ENCODE results near the gene GNPDA2.

Gene GNPDA2

DNA sequence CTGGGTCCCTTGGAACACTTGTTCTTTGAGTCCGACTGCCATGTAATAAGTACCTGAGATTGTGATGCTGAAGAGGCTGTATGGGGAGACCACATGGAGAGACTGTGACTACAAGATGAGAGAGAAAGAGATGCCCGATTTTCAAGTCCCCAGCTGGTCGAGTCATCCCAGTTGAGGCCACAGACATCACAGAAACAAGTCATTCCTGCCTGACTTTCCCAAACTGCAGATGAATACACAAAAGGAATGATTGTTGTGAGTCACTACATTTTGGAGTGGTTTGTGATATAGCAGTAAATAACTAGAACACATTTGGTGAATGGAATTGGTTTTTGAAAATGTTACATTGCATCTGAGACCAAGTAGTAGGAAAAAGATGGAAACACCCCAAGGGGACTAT lies 66.0 kb downstream of the GNPDA2 start:
- Histone ChIP-seq H4K20me1 (ENCODE audit: insufficient read depth) (no peaks in the 10 kb centered on the region), H3K79me2 (ENCODE audit: insufficient read depth, low read depth) (no peaks in the 10 kb centered on the region), H3K27me3 (ENCODE audit: insufficient read depth, low read depth) (no peaks in the 10 kb centered on the region), H3K27ac (no peak overlapping the region), H3K4me3 (IDR thresholded peaks at IDR 0.05; ENCODE audit: insufficient read depth, low read depth, low read length) (no peak overlapping the region), H3K4me2 (no peak overlapping the region), H3K36me3 (ENCODE audit: insufficient read depth) (no peaks in the 10 kb centered on the region), H3K4me1 (ENCODE audit: low read depth, poor library complexity, severe bottlenecking) (no peaks in the 10 kb centered on the region), H3K9ac (no peak overlapping the region), H2AFZ (ENCODE audit: low read depth) (no peak overlapping the region)
- TF ChIP-seq CTCF (conservative IDR thresholded peaks at IDR 0.05; ENCODE audit: low read depth, low read length), result no peak

- Histone ChIP-seq H4K20me1 (ENCODE audit: insufficient read depth) (no peaks in the 10 kb centered on the region), H3K4me2 (no peak overlapping the region), H3K79me2 (ENCODE audit: insufficient read depth, low read depth) (no peaks in the 10 kb centered on the region), H3K27me3 (ENCODE audit: insufficient read depth, low read depth) (no peaks in the 10 kb centered on the region), H3K4me1 (ENCODE audit: low read depth, poor library complexity, severe bottlenecking) (no peaks in the 10 kb centered on the region), H3K27ac (no peak overlapping the region), H3K9ac (no peak overlapping the region), H3K4me3 (IDR thresholded peaks at IDR 0.05; ENCODE audit: insufficient read depth, low read depth, low read length) (no peak overlapping the region), H2AFZ (ENCODE audit: low read depth) (no peak overlapping the region), H3K36me3 (ENCODE audit: insufficient read depth) (no peaks in the 10 kb centered on the region)
- TF ChIP-seq CTCF (conservative IDR thresholded peaks at IDR 0.05; ENCODE audit: low read depth, low read length), result no peak
Observed at GRCh38 chr4:44652002-44652401, 74.4 kb downstream of the GNPDA2 start.

Measured in KMS-11 (cell line).